Fibroblast of skin of abdomen (primary cell): ENCODE results near the gene DOLPP1.

ENCODE experiments used
- DNase-seq: peaks from one replicate; pipeline ENCODE4 v3.0.0-alpha.2; 2013

The DOLPP1 gene

GRCh38 chr9:129139233-129139992 lies 58.5 kb downstream of the DOLPP1 start:
- peak; percentile 85 for DNase-seq

DNA sequence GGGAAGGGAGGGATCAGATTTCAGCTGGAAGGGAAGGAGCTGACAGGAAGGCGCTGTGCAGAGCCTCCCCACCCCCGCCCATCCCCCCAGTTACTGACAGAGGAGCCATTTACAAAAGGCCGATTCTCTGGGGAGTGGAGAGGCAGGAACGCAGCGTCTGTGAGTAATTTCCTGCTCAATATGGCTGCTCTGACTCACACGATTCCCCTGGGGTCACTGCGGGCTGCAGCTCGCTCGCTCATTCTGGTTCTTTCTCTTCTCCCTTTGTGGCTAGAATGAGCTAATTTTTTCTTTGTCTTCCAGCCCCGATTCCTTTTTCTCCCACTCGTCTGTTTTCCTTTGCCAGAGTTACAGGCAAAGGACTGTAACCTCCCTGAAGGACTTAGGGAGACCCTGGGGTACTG lies 59.1 kb downstream of the DOLPP1 start:
- peak; percentile 100 for DNase-seq
